Endothelial cell (in vitro differentiated cells): ENCODE data around the gene C11orf87. TPM values are rescaled to one million over a fixed set of nuclear protein-coding genes. Genes with fewer than 3 reads are reported as not detected.

ENCODE experiments used
- DNase-seq: peaks from one replicate; pipeline ENCODE4 v3.0.0; 2021; ENCODE audit warnings: low spot score
- H3K27ac Mint-ChIP-seq: one replicate; pipeline ENCODE4 v1.8.0; 2021; ENCODE audit warnings: mixed read lengths, inconsistent platforms; ENCODE audit not compliant: unreplicated experiment
- H3K27me3 Mint-ChIP-seq: one replicate; pipeline ENCODE4 v1.8.0; 2021; ENCODE audit warnings: mild to moderate bottlenecking, moderate library complexity, mixed read lengths, inconsistent platforms; ENCODE audit not compliant: unreplicated experiment
- H3K36me3 Mint-ChIP-seq: one replicate; pipeline ENCODE4 v1.8.0; 2021; ENCODE audit warnings: mild to moderate bottlenecking, low read depth, mixed read lengths, inconsistent platforms; ENCODE audit not compliant: unreplicated experiment
- H3K4me1 Mint-ChIP-seq: one replicate; pipeline ENCODE4 v1.8.0; 2021; ENCODE audit warnings: mild to moderate bottlenecking, mixed read lengths, inconsistent platforms; ENCODE audit not compliant: unreplicated experiment
- H3K4me3 Mint-ChIP-seq: one replicate; pipeline ENCODE4 v1.8.0; 2021; ENCODE audit warnings: mild to moderate bottlenecking, mixed read lengths, inconsistent platforms; ENCODE audit not compliant: unreplicated experiment
- H3K9me3 Mint-ChIP-seq: one replicate; pipeline ENCODE4 v1.8.0; 2021; ENCODE audit warnings: mixed read lengths, inconsistent platforms; ENCODE audit not compliant: unreplicated experiment
- CTCF ChIP-seq: fragments of 200-600 bp; sonication (generic); IDR thresholded peaks from one replicate; pipeline ENCODE4 v1.5.0; 2021; ENCODE audit warnings: antibody characterized with exemption; ENCODE audit not compliant: unreplicated experiment
- total RNA-seq: library from RNA; stranded (reverse); fragmentation: NEBNext Ultra II Directional; extraction: Animal tissue kit (Norgen Biotek cat#: 25700); gene quantifications from one replicate; pipeline ENCODE4 v1.2.1, GENCODE V29; 2021; ENCODE audit not compliant: unreplicated experiment

Gene C11orf87
- total RNA-seq, 1 donor from 2014 or later, result 0.46 TPM

- no peak for TF ChIP-seq CTCF
- H3K4me3 Mint-ChIP-seq, result no peak overlapping the region
- no peaks in the 10 kb centered on the region for H3K36me3 Mint-ChIP-seq
- no peak for DNase-seq
- H3K9me3 Mint-ChIP-seq, result no peaks in the 10 kb centered on the region
- H3K27me3 Mint-ChIP-seq, result no peaks in the 10 kb centered on the region
- H3K27ac Mint-ChIP-seq, result no peak overlapping the region
- H3K4me1 Mint-ChIP-seq, result no peaks in the 10 kb centered on the region
Measured at GRCh38 chr11:109401545-109401944, 20.4 kb upstream of the C11orf87 start.

- no peak for TF ChIP-seq CTCF
- H3K27me3 Mint-ChIP-seq, result no peaks in the 10 kb centered on the region
- no peaks in the 10 kb centered on the region for H3K9me3 Mint-ChIP-seq
- no peaks in the 10 kb centered on the region for H3K4me1 Mint-ChIP-seq
- no peaks in the 10 kb centered on the region for H3K36me3 Mint-ChIP-seq
- H3K27ac Mint-ChIP-seq, result no peak overlapping the region
- H3K4me3 Mint-ChIP-seq, result no peak overlapping the region
- no peak for DNase-seq
Measured at GRCh38 chr11:109405671-109406070, 16.3 kb upstream of the C11orf87 start.

- H3K4me3 Mint-ChIP-seq, result no peak overlapping the region
- no peaks in the 10 kb centered on the region for H3K9me3 Mint-ChIP-seq
- no peak for TF ChIP-seq CTCF
- peaks cover 1% of the 10 kb centered on the region for H3K4me1 Mint-ChIP-seq
- H3K27ac Mint-ChIP-seq, result no peak overlapping the region
- no peaks in the 10 kb centered on the region for H3K36me3 Mint-ChIP-seq
- peaks cover 5% of the 10 kb centered on the region for H3K27me3 Mint-ChIP-seq
- no peak for DNase-seq
Measured at GRCh38 chr11:109416601-109417000, 5.4 kb upstream of the C11orf87 start.

GRCh38 chr11:109422870-109423465, 978 bp downstream of the C11orf87 start:
- Mint-ChIP-seq H3K27me3 (peaks cover 11% of the 10 kb centered on the region), H3K27ac (no peak overlapping the region), H3K4me3 (peak overlapping the region; percentile 84), H3K4me1 (peaks cover 15% of the 10 kb centered on the region), H3K9me3 (no peaks in the 10 kb centered on the region), H3K36me3 (no peaks in the 10 kb centered on the region)
- peak; percentile 45 for DNase-seq
- TF ChIP-seq CTCF, result no peak

GRCh38 chr11:109423466-109424190, 1.6 kb downstream of the C11orf87 start:
- no peak for DNase-seq
- peaks cover 11% of the 10 kb centered on the region for H3K27me3 Mint-ChIP-seq
- peak overlapping the region; percentile 78 for H3K4me3 Mint-ChIP-seq
- peaks cover 15% of the 10 kb centered on the region for H3K4me1 Mint-ChIP-seq
- no peak overlapping the region for H3K27ac Mint-ChIP-seq
- no peak for TF ChIP-seq CTCF
- H3K9me3 Mint-ChIP-seq, result no peaks in the 10 kb centered on the region
- no peaks in the 10 kb centered on the region for H3K36me3 Mint-ChIP-seq
